ENCODE measurements around the gene ADORA3.

Gene ADORA3

DNA sequence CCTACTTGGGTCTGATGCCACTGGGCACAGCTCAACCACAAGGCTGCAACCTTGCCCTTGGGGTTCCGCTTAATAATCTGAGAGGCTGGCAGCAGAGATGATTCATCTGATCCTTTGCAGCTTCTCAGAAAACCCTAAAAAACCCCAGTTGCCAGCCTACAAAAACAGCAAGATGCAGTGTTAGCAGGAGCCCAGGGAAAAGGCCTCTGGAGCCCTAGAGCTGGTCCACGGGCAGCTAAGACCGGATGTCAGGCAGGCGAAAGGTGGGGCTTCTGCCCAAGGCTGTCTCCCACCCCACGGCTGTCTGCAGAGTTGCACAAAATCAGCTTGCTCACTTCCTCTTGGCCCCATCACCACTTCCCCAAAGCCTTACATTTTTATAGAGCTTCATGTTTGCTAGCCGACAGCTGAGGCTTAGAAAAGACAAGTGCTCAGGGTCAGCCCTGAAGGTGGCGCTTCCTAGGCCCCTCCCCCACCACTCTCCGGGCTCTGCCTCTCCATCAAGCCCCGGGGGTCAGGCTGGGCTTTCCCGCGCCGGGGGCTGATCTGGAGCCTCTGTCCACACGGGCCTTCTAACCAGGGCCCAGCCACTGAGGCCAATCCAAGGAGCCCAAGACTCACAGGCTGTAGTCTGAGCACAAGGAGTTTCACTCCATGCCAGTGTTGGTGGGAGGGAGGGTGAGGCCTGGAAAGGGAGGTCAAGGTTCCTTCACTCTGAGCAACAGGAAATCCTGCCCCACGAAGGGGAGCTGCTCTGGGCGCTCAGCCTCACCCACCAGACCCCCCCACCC, 4.2 kb upstream of the ADORA3 start:
- peak; percentile 31 for DNase-seq

DNA sequence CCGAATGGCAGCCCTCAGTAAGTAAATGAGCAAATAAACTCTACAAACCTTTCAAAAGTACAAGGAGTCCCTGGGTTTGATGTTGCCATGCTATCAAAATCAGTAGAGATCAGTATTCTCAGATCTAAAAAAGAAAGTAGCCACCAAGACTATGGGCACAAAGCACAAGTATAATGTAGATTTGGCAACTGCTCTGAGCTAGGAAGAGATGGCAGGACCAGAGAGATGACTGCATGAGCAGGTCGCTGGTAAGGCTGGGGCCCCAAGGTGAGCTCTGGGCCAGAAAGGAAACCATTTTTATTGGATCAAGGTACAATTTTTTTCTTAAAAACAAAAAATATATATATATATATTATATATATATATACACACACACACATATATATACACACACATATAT, 3.1 kb upstream of the ADORA3 start:
- DNase-seq = no peak

GRCh38 chr1:111505641-111506119, 2.2 kb upstream of the ADORA3 start:
- DNase-seq = no peak

GRCh38 chr1:111504097-111504496, 664 bp upstream of the ADORA3 start:
- DNase-seq = no peak

GRCh38 chr1:111501645-111502044, 1.8 kb downstream of the ADORA3 start:
- no peak for DNase-seq

GRCh38 chr1:111499026-111499785, 4.2 kb downstream of the ADORA3 start:
- no peak for DNase-seq

GRCh38 chr1:111497592-111497991, 5.8 kb downstream of the ADORA3 start:
- DNase-seq = no peak

GRCh38 chr1:111496398-111496797, 7.0 kb downstream of the ADORA3 start:
- no peak for DNase-seq

GRCh38 chr1:111491070-111491469, 12.4 kb downstream of the ADORA3 start:
- no peak for DNase-seq

DNA sequence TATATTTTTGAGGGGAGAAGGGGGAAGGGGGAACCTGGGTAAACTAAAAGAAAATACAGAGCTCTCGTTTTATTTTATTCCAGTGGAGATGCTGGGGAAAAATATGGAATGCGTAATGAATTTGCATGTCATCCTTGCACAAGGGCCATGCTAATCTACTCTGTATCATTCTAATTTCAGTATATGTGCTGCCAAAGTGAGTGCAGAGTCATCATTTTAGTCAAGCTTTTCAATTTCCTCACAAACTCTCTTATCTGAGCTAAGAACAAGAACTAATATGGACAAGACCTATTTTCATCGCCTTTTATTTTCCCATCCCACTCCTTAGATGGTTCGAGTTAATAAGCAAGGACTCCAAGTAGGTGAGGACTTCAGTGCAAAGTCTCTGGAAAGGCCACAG, 13.2 kb downstream of the ADORA3 start:
- DNase-seq = no peak

GRCh38 chr1:111489604-111490003, 13.8 kb downstream of the ADORA3 start:
- no peak for DNase-seq

GRCh38 chr1:111488669-111489068, 14.8 kb downstream of the ADORA3 start:
- no peak for DNase-seq

GRCh38 chr1:111487133-111487532, 16.3 kb downstream of the ADORA3 start:
- no peak for DNase-seq

DNA sequence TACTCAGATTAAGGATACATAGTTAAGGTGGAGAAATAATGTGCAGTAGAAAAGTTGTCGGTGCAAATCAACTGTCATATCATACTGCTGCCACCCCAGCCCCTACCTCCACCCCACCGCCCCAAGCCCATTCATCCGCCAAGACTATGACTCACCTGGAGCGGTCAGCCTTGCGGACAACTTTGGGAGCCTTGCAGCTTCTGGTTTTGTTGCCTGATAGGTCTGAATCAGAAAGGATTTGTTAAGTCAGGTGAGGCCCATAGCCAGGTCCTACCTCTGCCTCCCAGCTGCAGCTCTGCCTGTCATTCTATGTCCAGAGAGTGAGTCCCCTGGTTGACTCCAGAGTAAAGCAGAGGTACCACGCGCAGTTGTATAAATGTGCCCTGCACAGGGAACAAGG, 17.0 kb downstream of the ADORA3 start:
- DNase-seq = no peak

DNA sequence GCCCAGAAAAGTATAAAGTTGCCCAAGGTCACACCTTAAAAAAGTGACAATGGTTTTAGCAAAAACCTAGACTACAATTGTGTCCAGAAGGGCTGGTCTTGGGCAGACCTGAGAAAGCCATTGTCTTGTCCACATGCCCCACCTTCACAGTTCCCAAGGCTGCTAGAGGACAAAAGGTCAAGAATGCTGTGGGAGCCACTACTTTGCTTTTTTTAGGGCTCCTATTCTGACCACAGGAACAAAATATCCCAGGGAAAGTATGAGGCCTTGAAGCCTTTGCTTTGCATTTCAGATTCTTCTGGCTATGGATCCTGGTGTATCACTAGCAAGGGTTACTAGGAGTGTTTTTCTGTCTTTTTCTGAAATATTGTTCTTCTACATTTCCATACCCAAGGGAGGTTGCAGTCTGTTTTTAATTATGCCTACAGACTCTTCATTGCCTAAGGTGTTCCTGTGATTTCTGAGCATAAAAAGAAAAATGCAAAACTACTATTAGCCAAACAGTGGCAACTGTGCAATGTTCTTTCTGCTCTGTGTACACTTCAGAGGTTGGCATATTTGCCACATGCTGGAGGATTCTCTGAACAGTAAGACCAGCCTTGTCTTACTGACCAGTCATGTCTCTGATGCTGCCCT, 18.9 kb downstream of the ADORA3 start:
- no peak for DNase-seq

DNA sequence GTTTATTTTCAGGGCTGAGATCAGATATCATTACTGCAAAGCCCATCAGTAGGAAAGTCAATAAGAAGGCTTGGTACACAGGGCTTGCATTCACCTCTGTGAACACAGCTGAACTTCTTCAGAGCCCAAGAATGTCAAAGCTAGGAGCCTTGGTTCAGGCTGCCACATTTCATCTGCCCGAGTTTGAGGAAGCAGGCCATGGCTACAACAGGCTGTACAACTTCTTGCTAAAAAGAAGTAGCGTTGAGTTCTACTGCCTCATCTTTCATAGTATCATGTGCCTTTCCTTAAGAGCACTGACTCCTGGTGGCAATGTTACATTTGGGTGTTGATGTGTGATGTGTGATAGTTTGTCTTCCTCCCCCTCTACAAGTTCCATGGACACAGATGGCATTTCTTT, 19.6 kb downstream of the ADORA3 start:
- DNase-seq = no peak

- DNase-seq = no peak
These were observed 20.3 kb downstream of the ADORA3 start for GRCh38 chr1:111483166-111483565.

DNA sequence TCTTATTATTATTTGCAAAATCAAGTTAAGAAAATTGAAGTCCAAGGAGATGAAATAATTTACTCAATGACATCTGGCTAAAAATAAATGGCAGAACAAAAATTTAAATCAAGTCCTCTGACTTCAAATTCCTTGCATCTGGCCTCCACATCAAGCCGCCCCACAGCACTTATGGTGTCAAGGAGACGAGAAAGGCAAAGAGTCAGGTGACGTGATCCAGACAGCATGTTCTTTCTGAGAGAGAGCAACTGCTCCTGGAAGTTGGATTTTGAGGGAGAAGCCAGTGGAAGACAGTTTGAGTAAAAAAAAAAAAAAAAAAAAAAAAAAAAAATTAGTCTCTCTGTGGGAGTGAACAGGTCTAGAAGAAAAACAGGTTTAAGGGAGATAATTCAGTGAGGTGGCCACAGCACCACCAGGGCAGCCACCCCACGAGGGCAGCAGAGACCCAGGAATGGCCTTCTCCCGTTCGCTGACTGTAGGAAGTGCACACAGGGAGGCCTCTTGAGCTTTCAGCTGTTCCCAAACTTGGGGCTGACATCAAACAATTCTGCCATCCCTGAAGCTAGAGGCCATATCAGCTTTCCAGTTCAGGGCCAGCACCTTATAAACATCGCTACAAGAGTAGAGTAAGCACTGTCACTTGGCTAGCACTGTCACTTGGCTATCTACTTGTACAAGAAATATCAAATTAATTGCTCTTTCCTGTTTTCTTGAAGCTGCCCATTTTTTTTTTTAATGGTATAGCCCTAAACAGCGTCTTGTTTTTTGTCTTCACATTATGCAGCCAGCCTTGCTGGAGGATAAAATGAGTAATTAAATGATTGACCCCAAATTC, 21.8 kb downstream of the ADORA3 start:
- peak; percentile 41 for DNase-seq

DNA sequence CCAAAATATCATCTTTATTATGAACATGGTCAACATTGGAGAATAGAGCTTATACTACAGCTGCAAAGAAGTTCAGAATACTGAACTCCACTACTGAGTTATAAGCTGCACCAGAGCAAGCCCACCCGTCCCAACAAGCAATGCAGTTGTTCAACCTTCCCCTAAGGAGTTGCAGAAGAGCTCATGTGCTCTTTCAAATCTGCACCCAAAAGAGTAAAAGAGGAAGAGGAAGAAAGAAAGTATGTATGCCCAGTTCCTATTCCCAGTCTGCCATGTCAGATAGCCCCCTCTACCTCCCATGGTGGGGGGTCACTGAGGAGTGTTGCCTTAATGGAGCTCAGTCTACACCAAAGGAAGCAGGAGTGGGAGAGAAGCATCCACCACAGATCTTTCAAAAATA, 22.8 kb downstream of the ADORA3 start:
- DNase-seq = no peak

DNA sequence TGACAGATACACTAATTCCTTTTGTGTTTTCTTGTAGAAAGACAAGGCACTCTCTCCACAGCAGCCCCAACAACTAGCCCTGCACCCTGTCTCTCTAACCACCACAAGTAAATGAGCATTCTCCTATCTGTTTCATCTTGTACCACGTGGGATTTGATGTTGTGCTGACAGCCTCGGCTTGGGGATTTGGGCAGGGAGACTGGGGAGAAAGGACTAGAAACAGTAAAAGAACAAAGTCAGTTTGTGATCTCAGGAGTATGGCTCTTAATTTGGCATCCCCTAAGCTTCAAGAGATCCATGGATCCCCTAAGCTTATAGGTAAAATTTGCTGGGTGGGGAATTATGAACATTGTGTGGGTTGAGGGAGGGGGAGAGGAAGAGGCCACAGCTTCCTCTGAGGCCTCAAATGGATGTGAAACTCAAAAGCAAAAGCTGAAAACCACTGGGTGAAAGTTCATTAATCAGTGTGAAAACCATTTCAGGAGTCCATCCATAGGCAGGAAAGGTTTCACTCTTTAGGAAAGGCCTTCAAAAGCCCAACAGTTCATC, 26.6 kb downstream of the ADORA3 start:
- DNase-seq = no peak

- no peak for DNase-seq
These were observed 27.2 kb downstream of the ADORA3 start for GRCh38 chr1:111476214-111476613.

DNA sequence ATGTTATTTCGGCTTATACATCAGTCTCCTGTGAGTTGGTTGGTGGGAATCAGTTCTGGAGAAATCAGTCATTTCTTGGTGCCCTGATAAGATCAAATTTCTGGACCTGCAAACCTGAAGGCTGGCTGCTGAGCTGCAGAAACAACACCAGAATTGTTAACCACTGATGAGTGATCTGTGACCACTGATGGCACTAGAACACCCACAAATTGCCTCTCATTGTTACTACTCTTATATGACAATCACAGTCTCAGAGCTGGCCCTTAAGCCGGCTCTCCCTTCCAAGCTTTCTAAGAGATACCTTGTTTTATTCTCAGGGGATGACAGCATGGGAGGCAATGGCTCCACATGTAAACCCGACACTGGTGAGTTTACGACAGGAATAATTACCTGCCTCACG, 27.7 kb downstream of the ADORA3 start:
- DNase-seq = no peak

GRCh38 chr1:111474521-111474920, 28.9 kb downstream of the ADORA3 start:
- DNase-seq = no peak
